Measurements from ENCODE around the gene OR6C6. TPM values are rescaled to one million over a fixed set of nuclear protein-coding genes. Genes with fewer than 3 reads are reported as not detected.

Gene OR6C6
- total and polyA plus RNA-seq, 10 of the 15 experiments (the other 5 are each of a cell fraction or from before 2014, with no cell fraction given), result not detected

DNA sequence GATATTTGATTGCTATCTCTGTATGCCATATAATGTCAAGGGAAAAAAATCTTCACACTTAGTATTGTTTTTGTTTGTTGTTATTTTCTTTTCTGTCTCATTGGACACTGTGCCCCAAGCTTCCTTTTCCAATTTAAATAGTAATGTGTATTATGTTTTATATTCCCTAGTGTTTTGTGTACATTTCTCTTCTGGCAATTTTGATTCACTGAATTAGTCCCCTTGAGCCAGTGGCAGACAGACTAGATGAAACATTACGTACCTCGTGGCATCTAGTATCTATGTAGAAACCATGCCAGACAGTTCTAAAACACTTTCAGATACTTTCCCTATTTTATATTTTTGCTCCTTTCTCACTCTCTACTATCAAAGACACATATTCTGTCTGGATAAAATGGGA, 17.7 kb upstream of the OR6C6 start, which contains the start of gene OR6C1 (continued):
- TF ChIP-seq, protein P1, sequence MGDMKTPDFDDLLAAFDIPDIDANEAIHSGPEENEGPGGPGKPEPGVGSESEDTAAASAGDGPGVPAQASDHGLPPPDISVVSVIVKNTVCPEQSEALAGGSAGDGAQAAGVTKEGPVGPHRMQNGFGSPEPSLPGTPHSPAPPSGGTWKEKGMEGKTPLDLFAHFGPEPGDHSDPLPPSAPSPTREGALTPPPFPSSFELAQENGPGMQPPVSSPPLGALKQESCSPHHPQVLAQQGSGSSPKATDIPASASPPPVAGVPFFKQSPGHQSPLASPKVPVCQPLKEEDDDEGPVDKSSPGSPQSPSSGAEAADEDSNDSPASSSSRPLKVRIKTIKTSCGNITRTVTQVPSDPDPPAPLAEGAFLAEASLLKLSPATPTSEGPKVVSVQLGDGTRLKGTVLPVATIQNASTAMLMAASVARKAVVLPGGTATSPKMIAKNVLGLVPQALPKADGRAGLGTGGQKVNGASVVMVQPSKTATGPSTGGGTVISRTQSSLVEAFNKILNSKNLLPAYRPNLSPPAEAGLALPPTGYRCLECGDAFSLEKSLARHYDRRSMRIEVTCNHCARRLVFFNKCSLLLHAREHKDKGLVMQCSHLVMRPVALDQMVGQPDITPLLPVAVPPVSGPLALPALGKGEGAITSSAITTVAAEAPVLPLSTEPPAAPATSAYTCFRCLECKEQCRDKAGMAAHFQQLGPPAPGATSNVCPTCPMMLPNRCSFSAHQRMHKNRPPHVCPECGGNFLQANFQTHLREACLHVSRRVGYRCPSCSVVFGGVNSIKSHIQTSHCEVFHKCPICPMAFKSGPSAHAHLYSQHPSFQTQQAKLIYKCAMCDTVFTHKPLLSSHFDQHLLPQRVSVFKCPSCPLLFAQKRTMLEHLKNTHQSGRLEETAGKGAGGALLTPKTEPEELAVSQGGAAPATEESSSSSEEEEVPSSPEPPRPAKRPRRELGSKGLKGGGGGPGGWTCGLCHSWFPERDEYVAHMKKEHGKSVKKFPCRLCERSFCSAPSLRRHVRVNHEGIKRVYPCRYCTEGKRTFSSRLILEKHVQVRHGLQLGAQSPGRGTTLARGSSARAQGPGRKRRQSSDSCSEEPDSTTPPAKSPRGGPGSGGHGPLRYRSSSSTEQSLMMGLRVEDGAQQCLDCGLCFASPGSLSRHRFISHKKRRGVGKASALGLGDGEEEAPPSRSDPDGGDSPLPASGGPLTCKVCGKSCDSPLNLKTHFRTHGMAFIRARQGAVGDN (IDR thresholded peaks at IDR 0.05), result no peak
- TF ChIP-seq GABPA (IDR thresholded peaks at IDR 0.05; ENCODE audit: low read depth), result no peak
- TF ChIP-seq, protein P2, sequence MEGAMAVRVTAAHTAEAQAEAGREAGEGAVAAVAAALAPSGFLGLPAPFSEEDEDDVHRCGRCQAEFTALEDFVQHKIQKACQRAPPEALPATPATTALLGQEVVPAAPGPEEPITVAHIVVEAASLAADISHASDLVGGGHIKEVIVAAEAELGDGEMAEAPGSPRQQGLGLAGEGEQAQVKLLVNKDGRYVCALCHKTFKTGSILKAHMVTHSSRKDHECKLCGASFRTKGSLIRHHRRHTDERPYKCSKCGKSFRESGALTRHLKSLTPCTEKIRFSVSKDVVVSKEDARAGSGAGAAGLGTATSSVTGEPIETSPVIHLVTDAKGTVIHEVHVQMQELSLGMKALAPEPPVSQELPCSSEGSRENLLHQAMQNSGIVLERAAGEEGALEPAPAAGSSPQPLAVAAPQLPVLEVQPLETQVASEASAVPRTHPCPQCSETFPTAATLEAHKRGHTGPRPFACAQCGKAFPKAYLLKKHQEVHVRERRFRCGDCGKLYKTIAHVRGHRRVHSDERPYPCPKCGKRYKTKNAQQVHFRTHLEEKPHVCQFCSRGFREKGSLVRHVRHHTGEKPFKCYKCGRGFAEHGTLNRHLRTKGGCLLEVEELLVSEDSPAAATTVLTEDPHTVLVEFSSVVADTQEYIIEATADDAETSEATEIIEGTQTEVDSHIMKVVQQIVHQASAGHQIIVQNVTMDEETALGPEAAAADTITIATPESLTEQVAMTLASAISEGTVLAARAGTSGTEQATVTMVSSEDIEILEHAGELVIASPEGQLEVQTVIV (IDR thresholded peaks at IDR 0.05; ENCODE audit: borderline replicate concordance, partially characterized antibody), result no peak
- no peak for TF ChIP-seq ZNF622 (IDR thresholded peaks at IDR 0.05)
- TF ChIP-seq PAX5 (IDR thresholded peaks at IDR 0.05; ENCODE audit: borderline replicate concordance, low read depth, low read length), result no peak
- TF ChIP-seq CHD1 (IDR thresholded peaks at IDR 0.05; ENCODE audit: low read depth, low read length), result no peak
- no peak for TF ChIP-seq SP1 (IDR thresholded peaks at IDR 0.05; ENCODE audit: low read depth, low read length)
- TF ChIP-seq, protein P3, sequence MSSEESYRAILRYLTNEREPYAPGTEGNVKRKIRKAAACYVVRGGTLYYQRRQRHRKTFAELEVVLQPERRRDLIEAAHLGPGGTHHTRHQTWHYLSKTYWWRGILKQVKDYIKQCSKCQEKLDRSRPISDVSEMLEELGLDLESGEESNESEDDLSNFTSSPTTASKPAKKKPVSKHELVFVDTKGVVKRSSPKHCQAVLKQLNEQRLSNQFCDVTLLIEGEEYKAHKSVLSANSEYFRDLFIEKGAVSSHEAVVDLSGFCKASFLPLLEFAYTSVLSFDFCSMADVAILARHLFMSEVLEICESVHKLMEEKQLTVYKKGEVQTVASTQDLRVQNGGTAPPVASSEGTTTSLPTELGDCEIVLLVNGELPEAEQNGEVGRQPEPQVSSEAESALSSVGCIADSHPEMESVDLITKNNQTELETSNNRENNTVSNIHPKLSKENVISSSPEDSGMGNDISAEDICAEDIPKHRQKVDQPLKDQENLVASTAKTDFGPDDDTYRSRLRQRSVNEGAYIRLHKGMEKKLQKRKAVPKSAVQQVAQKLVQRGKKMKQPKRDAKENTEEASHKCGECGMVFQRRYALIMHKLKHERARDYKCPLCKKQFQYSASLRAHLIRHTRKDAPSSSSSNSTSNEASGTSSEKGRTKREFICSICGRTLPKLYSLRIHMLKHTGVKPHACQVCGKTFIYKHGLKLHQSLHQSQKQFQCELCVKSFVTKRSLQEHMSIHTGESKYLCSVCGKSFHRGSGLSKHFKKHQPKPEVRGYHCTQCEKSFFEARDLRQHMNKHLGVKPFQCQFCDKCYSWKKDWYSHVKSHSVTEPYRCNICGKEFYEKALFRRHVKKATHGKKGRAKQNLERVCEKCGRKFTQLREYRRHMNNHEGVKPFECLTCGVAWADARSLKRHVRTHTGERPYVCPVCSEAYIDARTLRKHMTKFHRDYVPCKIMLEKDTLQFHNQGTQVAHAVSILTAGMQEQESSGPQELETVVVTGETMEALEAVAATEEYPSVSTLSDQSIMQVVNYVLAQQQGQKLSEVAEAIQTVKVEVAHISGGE (CRISPR knock-in tag; IDR thresholded peaks at IDR 0.05), result no peak

Data from GM12878 (cell line).